PFSK-1 (cell line): ENCODE data around the gene P3R3URF.

Experiments used
- FOXP2 ChIP-seq: optimal IDR thresholded peaks from 2 replicates; pipeline ENCODE3; 2011; ENCODE audit warnings: borderline replicate concordance, control low read depth, inconsistent platforms; ENCODE audit not compliant: insufficient read depth; ENCODE audit errors: extremely low read length, extremely low read depth
- POLR2AphosphoS5 ChIP-seq: IDR thresholded peaks from 2 replicates; pipeline ENCODE4 v1.6.1; 2012; ENCODE audit warnings: low read depth, mild to moderate bottlenecking, control low read depth, low read length, moderate library complexity
- SIN3A ChIP-seq: IDR thresholded peaks from 2 replicates; pipeline ENCODE4 v1.6.1; 2012; ENCODE audit warnings: mild to moderate bottlenecking, low read length, moderate library complexity, borderline replicate concordance; ENCODE audit not compliant: insufficient read depth
- TAF1 ChIP-seq: IDR thresholded peaks from 2 replicates; pipeline ENCODE4 v1.6.1; 2012; ENCODE audit warnings: low read length, control low read depth, borderline replicate concordance; ENCODE audit not compliant: insufficient read depth
- TF ChIP-seq, protein P1 (sequence below), 2 experiments: IDR thresholded peaks; 2 replicates each; pipeline versions ENCODE4 v1.6.1 to v1.8.0; 2011 to 2012; ENCODE audit warnings: low read depth in 2 of 2, low read length in 2 of 2, control low read depth in 1 of 2, inconsistent platforms in 1 of 2, mild to moderate bottlenecking in 1 of 2, moderate library complexity in 1 of 2; ENCODE audit not compliant: insufficient read depth in 1 of 2

Gene P3R3URF

DNA sequence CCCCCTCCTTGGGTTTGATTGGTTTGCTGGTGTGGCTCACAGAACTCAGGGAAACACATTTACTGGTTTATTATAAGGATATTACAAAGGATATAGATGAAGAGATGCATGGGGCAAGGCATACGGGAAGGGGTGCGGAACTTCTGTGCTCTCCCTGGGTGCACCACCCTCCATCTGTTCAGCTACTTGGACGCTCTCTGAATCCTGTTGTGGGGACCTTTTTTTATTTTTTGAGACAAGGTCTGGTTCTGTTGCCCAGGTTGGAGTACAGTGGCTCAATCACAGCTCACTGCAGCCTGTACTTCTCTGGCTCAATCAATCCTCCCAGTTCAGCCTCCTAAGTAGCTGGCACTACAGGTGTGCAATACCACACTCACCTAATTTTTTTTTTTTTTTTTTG is 34.3 kb upstream of the P3R3URF start:
- TF ChIP-seq, protein P1, sequence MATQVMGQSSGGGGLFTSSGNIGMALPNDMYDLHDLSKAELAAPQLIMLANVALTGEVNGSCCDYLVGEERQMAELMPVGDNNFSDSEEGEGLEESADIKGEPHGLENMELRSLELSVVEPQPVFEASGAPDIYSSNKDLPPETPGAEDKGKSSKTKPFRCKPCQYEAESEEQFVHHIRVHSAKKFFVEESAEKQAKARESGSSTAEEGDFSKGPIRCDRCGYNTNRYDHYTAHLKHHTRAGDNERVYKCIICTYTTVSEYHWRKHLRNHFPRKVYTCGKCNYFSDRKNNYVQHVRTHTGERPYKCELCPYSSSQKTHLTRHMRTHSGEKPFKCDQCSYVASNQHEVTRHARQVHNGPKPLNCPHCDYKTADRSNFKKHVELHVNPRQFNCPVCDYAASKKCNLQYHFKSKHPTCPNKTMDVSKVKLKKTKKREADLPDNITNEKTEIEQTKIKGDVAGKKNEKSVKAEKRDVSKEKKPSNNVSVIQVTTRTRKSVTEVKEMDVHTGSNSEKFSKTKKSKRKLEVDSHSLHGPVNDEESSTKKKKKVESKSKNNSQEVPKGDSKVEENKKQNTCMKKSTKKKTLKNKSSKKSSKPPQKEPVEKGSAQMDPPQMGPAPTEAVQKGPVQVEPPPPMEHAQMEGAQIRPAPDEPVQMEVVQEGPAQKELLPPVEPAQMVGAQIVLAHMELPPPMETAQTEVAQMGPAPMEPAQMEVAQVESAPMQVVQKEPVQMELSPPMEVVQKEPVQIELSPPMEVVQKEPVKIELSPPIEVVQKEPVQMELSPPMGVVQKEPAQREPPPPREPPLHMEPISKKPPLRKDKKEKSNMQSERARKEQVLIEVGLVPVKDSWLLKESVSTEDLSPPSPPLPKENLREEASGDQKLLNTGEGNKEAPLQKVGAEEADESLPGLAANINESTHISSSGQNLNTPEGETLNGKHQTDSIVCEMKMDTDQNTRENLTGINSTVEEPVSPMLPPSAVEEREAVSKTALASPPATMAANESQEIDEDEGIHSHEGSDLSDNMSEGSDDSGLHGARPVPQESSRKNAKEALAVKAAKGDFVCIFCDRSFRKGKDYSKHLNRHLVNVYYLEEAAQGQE (IDR thresholded peaks at IDR 0.05; ENCODE audit: insufficient read depth in 1 of 2, low read depth in 2 of 2, low read length in 2 of 2): no peak
- TF ChIP-seq FOXP2: no peak
- TF ChIP-seq TAF1: no peak
- TF ChIP-seq POLR2AphosphoS5: no peak
- no peak for TF ChIP-seq SIN3A

DNA sequence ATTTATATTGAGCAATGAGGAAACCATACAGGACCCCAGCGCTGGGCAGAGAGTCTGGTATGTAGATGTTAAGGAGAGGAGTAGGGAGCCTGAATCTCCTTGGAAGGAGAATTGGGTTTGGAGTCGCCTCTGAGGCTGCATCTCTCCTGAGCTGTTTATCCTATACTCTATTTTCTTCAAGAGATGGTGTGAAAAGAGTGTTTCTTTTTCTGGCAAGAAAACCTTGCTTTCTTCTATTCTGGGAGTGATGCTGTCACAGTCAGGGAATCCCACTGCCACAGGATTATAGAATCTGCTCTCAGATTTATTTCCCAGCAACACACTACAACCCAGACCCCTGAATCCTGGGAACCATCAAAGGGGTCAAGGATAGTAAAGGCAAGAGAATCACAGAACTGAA is 30.1 kb upstream of the P3R3URF start:
- TF ChIP-seq, protein P1 (IDR thresholded peaks at IDR 0.05; ENCODE audit: insufficient read depth in 1 of 2, low read depth in 2 of 2, low read length in 2 of 2): no peak
- TF ChIP-seq FOXP2 (no peak), POLR2AphosphoS5 (no peak), TAF1 (no peak), SIN3A (no peak)

DNA sequence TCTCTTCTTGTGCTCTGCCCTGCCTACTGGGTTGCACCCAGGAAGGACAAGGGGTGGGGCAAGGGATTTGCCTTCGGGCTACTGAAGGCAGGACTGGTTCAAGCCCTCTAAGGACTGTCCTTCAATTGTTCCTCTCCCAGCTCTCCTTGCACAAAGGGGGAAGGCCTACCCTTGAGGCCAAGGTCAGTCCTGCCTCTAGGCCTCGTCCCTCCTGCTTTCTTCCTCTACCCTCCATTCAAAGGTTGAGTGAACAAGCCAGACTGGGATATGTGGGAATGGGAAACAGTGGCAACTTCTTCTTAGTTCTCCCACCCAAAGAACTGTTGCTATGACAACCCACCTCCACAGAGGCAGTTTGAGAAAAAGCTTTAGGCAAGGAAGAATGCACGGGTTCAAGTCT is 29.5 kb upstream of the P3R3URF start:
- TF ChIP-seq, protein P1 (IDR thresholded peaks at IDR 0.05; ENCODE audit: insufficient read depth in 1 of 2, low read depth in 2 of 2, low read length in 2 of 2): no peak
- TF ChIP-seq TAF1 (no peak), POLR2AphosphoS5 (no peak), SIN3A (no peak), FOXP2 (no peak)

DNA sequence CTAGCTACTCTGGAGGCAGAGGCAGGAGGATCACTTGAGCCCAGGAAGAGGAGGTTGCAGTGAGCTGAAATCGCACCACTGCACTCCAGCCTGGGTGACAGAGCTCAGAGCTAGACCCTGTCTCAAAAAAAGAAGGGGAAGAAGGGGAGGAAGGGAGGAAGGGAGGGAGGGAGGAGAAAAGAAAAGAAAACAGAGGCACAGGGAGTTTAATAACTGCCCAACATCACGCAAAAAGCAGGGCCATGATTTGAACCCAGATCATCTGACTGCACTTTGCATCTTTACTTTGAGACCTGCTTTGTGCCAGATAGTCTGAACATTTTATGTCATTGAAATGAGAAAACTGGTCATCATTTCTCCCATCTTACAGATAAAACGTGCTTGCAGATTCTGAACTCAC is 28.9 kb upstream of the P3R3URF start:
- TF ChIP-seq FOXP2 (no peak), POLR2AphosphoS5 (no peak), SIN3A (no peak), TAF1 (no peak)
- TF ChIP-seq, protein P1 (IDR thresholded peaks at IDR 0.05; ENCODE audit: insufficient read depth in 1 of 2, low read depth in 2 of 2, low read length in 2 of 2): no peak

DNA sequence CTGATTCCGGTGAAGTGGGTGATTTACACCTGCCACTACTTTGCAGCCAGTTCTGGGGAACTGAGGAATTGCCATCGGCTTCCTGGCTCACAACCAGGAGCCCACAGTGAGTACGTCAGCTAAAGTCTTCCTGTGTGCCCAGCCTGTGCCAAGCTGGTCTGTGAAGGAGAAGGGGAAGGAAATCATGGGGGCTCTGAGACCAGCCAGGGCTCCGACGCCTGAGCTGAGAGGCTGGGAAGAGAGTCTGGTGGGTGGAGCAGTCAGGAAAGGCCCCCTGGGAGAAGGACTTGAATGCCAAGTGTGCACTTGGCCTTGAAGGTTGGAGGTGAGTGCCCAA is 28.1 kb upstream of the P3R3URF start:
- no peak for TF ChIP-seq TAF1
- TF ChIP-seq, protein P1 (IDR thresholded peaks at IDR 0.05; ENCODE audit: insufficient read depth in 1 of 2, low read depth in 2 of 2, low read length in 2 of 2): no peak
- no peak for TF ChIP-seq FOXP2
- no peak for TF ChIP-seq POLR2AphosphoS5
- no peak for TF ChIP-seq SIN3A
